ENCODE results near the gene NR1H4. TPM values are rescaled to one million over a fixed set of nuclear protein-coding genes. Genes with fewer than 3 reads are reported as not detected.

NR1H4 gene
- total RNA-seq, 2 donors from 2014 or later, result not detected

Other genes with a start within 250 kb of the NR1H4 start
- 1 to 10 TPM; 2.4 to 6.7 TPM for gene DEPDC4, start 206.8 kb upstream of the NR1H4 start, total RNA-seq
- gene SCYL2, start 206.7 kb upstream of the NR1H4 start, total RNA-seq, result 10 to 100 TPM; 22.3 to 28.3 TPM
- gene SLC17A8, start 116.8 kb upstream of the NR1H4 start, total RNA-seq, result not detected
- gene GAS2L3, start 99.8 kb downstream of the NR1H4 start, total RNA-seq, result 10 to 100 TPM in 1 of 2 donors, 1 to 10 TPM in 1; 2.9 to 12.3 TPM

Measured in activated naive CD4-positive, alpha-beta T cell treated with anti-CD3 and anti-CD28 coated beads, Interleukin-2, amount 50 U/mL, for 72 hours (primary cell).